ENCODE data around the gene SLC51B.
"Not testable (repeated sequence)": the region's sequence is repeated elsewhere in the genome, so short reads cannot be mapped to it uniquely, and the experiment has no call there.

SLC51B gene

DNA sequence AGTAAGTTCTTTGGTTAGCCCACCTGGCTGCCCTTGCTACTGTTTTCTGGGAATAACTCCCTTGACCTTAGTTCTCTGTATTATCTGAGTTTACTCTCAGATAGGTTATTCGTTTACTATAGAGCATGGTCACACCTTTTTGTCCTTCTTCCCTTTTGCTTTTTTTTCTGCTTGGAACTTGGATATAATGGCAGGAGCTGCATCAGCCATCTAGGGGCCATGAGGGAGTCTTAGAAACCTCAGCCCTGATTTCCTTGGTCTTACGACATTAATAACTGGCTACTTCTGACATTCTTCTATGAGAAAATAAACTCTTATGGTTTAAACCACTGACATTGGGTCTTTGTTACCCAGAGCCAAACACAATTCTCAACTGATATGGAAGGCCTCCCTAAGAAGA lies 3.4 kb upstream of the SLC51B start:
- DNase-seq (ENCODE audit: low spot score) = no peak

DNA sequence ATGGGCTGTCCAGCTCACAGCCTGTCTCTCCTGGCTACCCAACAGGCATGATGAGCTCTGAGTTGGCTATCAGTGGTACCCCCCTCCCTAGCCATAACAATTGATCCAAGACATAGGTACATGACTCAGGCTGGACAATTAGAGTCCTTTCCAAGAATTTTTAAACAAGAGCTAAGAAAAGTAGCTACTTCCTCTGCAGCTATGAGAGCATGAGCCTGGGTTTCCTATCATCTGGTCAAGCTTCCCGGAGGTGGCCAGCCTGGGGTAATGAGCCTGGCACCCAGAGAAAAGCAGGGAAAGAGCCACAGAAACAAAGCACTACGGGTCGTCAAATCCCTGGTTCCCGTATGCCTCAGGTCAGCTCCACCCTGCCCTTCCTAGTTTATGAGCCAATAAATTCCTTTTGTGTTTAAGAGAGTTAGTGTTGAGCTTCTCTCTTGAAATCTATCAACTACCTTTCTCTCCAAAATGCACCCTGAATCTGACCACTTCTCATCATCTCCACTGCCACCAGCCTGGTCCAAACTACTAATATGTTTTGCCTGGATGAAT lies 2.3 kb upstream of the SLC51B start:
- no peak for DNase-seq (ENCODE audit: low spot score)

DNA sequence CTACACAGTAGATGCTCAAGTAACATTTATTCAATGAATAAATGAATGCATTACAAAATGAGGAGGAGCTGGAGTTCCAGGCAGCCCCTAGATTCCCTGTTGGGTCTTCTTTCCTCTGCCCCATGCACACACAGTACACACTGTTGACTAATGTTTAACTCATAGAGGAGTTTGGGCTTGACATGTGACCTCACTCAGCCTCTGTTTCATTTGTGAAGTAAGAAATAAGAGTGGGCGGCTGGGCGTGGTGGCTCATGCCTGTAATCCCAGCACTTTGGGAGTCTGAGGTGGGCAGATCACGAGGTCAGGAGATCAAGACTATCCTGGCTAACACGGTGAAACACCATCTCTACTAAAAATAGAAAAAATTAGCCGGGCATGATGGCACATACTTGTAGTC lies 969 bp upstream of the SLC51B start:
- not testable (repeated sequence) for DNase-seq (ENCODE audit: low spot score)

DNA sequence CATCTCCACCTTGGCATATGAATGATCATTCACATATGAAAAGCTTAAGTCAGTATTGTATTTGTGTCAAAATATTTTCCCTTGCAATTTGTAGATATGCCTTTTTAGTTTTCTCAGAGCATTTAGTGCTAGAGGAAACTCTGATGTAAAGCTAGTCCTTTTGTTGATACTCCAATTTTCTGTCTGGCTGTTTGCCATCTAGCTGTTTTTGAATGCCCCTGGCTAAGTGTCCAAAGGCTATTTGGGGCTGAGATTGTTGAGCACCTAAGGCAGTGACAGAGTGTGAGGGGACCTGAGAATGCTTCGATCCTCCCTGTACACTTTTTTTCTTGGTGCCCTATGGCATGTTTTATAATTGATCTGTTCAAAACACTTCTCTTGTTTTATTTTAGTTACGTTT lies 3.1 kb downstream of the SLC51B start:
- DNase-seq (ENCODE audit: low spot score) = no peak

DNA sequence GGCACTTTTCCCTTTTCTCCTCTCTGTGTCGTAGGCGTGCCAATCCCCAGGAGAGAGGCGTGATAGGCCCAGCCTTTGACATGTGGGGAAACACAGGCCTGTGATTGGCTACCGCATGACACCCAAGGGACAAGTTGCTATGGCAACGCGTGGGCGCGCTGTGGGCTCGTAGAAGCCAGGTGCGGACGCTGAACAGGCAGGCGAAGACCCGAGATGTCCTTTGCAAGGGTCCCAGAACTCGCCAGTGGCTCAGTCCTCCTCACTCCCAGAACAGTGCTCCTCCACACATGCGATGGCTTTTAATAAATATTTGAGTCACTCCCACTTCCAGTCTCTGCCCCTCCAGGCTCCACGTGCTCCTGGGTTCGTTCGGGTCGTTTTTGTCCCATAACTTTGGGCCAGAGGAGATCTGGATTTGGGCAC lies 4.2 kb downstream of the SLC51B start:
- DNase-seq (ENCODE audit: low spot score) = peak; percentile 86

- no peak for DNase-seq (ENCODE audit: low spot score)
These were observed 5.1 kb downstream of the SLC51B start for GRCh38 chr15:65050270-65050669.

DNA sequence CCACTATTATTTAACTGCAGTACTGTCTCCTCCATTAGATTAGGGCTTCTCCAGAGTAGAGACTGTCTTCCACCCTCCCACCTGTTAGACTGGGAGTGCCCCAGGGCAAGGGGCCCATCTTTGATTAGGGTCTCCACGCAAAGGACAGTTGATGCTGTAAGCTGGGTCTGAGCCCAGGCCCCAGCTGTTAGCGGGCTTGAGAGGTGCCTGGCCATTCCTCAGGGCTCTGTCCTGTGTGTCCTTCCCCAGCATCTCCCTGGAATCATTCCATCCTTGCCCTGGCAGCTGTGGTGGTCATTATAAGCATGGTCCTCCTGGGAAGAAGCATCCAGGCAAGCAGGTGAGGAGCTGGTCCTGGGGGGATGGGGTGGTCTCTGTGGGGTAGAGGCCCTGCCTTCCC lies 6.1 kb downstream of the SLC51B start:
- DNase-seq (ENCODE audit: low spot score) = no peak

DNA sequence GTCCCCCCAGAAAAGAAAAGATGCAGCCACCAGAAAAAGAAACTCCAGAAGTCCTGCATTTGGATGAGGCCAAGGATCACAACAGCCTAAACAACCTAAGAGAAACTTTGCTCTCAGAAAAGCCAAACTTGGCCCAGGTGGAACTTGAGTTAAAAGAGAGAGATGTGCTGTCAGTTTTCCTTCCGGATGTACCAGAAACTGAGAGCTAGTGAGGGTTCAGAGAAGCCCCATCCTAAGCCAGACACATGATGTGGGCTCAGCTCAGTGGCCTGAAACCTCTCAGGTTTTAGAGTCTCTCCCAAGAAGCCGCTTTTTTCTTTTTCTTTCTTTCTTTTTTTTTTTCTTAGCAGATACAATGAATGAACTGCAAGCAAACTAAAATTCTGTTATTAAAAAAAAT lies 7.8 kb downstream of the SLC51B start:
- DNase-seq (ENCODE audit: low spot score) = no peak

DNA sequence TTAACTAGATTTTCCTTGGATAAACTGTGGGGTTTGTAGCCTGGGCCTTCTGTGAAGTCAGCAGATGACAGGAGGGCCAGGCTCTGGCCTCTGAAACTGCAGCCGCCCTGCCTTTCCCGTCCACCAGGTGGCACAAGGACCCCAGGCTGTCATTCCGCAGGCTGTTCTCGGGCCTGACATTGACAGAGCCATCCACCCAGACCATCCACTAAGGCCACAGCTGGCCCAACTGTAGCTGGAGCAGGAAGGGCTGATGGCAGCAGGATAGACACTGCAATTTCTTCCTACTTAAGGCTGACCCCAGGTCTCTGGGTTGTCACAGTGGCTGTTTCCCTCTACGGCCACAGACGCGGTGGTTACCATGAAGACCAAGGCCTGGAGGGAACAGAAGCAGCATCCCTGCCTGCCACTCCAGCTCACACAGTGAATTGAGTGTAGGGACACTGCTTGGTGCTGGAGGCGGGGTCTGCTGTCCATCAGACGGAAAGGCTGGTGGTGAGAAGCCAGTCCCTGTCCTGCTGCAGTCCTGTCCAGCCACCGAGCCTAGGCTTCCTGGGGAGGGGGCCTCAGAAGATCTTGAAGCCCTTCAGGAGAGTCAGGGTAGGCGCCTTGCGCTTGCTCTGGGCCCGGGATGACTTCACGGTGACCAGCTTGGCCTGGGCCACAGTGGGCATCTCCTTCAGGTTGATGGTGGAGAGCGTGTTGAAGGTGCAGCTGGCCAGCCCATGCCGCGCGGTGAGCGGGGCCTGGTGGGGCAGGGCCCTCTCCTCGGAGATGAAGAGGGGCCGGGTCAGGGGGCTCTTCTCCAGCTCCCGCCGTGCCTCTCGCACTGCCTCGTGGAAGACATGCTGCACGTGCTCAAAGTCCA lies 9.4 kb downstream of the SLC51B start:
- peak; percentile 45 for DNase-seq (ENCODE audit: low spot score)

DNA sequence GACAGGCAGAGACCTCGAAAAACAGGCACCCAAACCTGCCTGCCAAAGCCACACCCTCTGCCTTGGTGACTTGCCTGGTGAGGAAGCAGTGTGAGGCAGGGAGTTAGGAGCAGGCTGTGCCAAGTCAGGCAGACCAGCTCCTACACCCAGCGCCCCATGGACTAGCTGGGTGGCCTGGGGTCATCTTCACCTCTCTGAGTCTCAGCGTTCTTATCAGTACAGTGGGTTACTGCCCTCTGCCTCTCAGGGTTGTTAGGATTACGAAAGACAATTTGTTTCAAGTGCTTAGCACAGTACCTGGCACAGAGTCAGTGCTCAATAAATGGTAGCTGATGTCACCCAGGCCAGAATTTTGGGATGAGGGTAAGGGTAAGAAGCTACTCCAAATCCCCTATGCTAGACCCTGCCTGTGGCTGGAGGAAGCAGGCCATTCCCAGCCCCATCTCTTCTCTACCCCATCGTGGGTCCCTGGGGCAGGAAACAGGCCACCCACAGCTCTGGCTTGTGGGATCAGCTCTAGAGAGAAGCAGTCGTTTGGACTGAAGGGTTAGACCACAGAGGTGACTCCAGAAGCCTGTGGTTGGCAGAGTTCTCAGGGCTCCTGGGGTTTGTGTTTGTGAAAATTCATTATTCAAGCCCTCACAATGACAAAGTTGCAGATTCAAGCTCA lies 10.1 kb downstream of the SLC51B start:
- DNase-seq (ENCODE audit: low spot score) = no peak

- DNase-seq (ENCODE audit: low spot score) = no peak
These were observed 10.9 kb downstream of the SLC51B start for GRCh38 chr15:65056106-65056505.

GRCh38 chr15:65056868-65057548 lies 11.8 kb downstream of the SLC51B start:
- DNase-seq (ENCODE audit: low spot score) = no peak

DNA sequence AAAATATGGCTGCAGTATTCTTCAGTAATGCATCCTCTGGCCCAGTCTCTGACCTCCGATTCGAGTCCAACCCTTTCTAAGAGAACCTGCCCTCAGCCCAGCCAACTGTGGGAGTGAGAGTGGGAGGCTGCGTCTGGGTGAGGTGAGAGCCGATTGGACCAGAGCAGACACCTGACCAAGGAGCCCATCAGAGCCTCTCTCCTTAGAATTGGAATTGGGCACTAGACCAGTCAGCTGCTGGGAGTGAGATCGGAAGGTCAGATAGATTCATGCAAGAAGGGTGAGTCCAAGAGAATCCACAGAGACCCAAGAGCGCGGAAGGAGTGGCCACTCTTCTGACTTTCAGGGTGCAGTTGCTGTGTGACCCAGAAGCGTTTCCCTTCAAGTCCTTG lies 12.4 kb downstream of the SLC51B start:
- no peak for DNase-seq (ENCODE audit: low spot score)

DNA sequence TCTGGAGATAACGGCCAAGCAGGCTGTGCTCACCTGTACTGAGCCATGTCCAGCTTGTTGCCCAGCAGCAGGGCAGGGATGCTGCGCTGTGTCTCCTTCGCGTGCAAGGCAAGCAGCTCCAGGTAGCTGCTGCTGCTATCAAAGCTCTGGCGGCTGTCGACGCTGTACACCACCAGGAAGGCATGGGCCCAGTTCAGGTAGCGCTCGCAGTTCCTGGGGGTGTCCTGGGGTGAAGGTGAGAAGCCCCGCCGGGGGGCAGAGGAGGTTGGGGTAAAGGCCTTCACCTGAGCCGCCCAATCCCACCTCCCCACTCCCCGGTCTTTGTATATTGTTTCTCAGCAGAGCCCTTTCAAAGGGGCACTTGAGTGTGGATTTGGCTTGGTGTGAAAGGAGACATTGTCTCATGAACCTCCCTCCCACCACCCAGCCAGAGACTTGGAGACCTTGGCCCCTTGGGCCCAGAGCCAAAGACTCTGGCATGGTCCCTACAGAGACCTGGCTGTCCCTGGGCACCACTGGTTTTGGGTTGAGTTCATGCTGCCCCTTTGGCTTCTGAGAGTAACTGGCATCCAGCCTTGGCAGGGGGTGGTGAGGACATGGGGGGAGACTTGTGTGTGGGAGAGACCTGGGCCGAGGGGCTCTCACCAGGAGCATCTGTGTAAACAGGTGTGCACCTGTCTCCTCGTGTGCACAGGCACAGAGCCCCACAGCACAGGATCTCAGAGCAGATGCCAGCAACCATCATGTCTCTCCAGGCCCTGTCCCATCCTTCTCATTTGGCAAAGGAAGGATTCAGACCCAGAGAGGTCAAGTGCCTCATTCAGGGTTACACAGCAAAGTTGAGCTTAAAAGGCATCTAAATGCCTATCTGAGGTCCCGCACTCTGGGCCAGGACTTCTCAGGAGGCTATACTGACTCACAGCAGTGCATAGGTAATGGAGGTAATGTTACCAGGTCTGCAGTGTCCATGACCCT lies 13.5 kb downstream of the SLC51B start:
- DNase-seq (ENCODE audit: low spot score) = no peak

- DNase-seq (ENCODE audit: low spot score) = no peak
These were observed 14.2 kb downstream of the SLC51B start for GRCh38 chr15:65059369-65059750.

- DNase-seq (ENCODE audit: low spot score) = no peak
These were observed 14.9 kb downstream of the SLC51B start for GRCh38 chr15:65059931-65060596.

GRCh38 chr15:65060641-65061397 lies 15.6 kb downstream of the SLC51B start:
- DNase-seq (ENCODE audit: low spot score) = no peak

DNA sequence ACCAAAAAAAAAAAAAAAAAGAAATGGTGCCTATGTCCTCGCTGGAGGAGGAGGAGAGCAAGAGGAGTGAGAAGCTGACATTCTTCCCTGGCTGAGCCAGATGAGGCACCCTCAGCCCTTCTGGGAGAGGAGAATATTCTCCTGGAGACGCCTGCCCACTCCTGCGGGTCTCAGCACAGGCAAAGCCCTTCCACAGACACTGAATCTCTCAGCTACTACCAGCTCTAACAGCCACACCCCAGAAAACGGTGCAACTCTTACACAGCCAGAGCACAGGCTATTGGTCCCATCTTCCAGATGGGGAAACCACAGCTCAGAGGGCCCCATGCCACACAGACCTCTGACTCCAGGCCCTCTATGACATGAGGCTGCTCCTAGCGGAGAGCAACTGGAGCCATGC lies 16.9 kb downstream of the SLC51B start:
- DNase-seq (ENCODE audit: low spot score) = no peak

DNA sequence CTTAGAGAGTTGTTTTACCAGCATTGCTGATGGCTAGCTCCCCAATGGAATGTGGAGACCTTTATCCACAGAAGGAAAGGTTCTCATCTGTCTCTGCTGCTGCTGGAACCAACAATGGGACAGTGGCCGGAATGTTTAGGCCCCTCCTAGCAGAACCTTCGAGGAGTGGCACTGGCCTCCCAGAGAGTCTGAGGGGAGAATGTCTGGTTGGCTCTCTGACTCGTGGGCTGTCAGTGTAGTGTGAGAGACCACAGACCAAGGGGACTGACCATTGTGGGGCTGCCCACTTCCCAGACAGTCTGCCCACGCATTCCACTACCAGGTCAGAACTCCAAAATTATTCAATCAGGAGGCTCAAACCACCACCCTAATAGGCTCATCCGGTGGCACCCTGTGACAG lies 17.5 kb downstream of the SLC51B start:
- DNase-seq (ENCODE audit: low spot score) = no peak

DNA sequence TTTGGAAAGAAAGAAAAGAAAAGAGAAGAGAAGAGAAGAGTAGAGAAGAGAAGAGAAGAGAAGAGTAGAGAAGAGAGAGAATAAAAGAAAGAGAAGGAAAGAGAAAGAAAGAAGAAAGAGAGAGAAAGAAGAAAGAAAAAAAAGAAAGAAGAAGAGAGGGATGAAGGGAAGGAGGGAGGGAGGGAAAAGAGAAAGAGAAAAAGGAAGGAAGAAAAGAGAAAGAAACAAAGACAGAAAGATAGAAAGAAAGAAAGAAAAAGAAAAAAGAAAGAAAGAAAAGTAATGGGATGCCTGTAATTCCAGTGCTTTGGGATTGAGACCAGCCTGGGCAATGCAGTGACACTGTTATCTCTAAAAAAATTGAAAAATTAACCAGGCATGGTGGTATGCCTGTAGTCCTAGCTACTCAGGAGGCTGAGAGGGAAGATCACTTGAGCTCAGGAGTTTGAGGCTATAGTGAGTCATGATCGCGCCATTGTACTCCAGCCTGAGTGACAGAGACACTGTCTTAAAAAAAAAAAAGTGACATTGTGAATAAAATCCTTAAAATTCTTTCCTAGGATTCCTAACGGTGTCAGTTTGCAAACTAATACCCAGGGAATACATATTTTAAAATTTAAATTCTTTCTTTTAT lies 20.9 kb downstream of the SLC51B start:
- no peak for DNase-seq (ENCODE audit: low spot score)

Data from CD4-positive, alpha-beta T cell treated with Interleukin-2 at 100 ng/mL for 4 hours (primary cell).